Skeletal muscle satellite cell (primary cell): Measurements from ENCODE around the gene PIGU.
"Not testable (repeated sequence)": the region's sequence is repeated elsewhere in the genome, so short reads cannot be mapped to it uniquely, and the experiment has no call there.

Source experiments
- H3K27me3 ChIP-seq: 2 replicates; pipeline ENCODE4 v1.7.0; 2013; ENCODE audit warnings: low read length; ENCODE audit not compliant: control insufficient read depth, insufficient read depth
- H3K36me3 ChIP-seq: 2 replicates; pipeline ENCODE4 v1.7.0; 2013; ENCODE audit warnings: mild to moderate bottlenecking, control low read depth, low read length; ENCODE audit not compliant: insufficient read depth
- H3K4me1 ChIP-seq: 2 replicates; pipeline ENCODE4 v1.7.0; 2013; ENCODE audit warnings: low read length; ENCODE audit not compliant: control insufficient read depth, insufficient read depth
- H3K4me2 ChIP-seq: 2 replicates; pipeline ENCODE4 v1.7.0; 2013; ENCODE audit warnings: mild to moderate bottlenecking, low read length
- H3K4me3 ChIP-seq: 2 replicates; pipeline ENCODE4 v1.7.0; 2013; ENCODE audit warnings: low read length
- H3K9ac ChIP-seq: 2 replicates; pipeline ENCODE4 v1.7.0; 2013; ENCODE audit warnings: mild to moderate bottlenecking, low read depth, low read length, moderate library complexity
- H3K9me3 ChIP-seq: replicated peaks from 2 replicates; pipeline ENCODE4 v1.7.0; 2013; ENCODE audit warnings: mild to moderate bottlenecking, control low read depth, low read length

The PIGU gene

DNA sequence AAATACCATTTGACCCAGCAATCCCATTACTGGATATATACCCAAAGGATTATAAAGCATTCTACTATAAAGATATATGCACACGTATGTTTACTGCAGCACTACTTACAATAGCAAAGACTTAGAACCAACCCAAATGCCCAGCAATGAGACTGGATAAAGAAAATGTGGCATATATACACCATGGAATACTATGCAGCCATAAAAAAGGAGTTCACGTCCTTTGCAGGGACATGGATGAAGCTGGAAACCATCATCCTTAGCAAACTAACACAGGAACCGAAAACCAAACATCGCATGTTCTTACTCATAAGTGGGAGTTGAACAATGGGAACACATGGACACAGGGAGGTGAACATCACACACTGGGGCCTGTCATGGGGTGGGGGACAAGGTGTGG, 64.9 kb downstream of the PIGU start:
- not testable (repeated sequence) for H3K4me1 ChIP-seq, H3K27me3 ChIP-seq, H3K4me3 ChIP-seq, H3K4me2 ChIP-seq, H3K9ac ChIP-seq, H3K9me3 ChIP-seq, H3K36me3 ChIP-seq

DNA sequence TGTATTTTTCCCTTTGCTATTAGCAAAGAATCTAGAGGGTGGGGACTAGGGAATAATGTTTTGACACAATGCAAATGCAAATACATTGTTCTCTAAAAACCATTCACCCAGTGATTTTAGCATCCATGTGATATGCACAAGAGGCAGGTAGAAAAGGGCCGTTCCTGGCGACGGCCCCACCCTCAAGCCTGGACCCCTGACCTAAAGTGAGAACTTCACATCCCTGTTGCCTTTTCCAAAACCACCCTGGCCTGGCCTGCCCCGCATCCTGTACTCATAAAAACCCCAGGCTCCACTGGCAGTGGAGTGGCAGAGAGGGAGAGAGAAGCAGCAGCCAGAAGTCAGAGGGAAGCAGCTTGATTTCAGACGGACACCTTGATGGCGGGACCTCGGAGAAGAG, 69.8 kb downstream of the PIGU start:
- no peak overlapping the region for H3K4me3 ChIP-seq
- no peaks in the 10 kb centered on the region for H3K36me3 ChIP-seq
- no peaks in the 10 kb centered on the region for H3K4me1 ChIP-seq
- H3K9me3 ChIP-seq = no peaks in the 10 kb centered on the region
- H3K4me2 ChIP-seq = no peak overlapping the region
- no peaks in the 10 kb centered on the region for H3K27me3 ChIP-seq
- H3K9ac ChIP-seq = no peak overlapping the region

DNA sequence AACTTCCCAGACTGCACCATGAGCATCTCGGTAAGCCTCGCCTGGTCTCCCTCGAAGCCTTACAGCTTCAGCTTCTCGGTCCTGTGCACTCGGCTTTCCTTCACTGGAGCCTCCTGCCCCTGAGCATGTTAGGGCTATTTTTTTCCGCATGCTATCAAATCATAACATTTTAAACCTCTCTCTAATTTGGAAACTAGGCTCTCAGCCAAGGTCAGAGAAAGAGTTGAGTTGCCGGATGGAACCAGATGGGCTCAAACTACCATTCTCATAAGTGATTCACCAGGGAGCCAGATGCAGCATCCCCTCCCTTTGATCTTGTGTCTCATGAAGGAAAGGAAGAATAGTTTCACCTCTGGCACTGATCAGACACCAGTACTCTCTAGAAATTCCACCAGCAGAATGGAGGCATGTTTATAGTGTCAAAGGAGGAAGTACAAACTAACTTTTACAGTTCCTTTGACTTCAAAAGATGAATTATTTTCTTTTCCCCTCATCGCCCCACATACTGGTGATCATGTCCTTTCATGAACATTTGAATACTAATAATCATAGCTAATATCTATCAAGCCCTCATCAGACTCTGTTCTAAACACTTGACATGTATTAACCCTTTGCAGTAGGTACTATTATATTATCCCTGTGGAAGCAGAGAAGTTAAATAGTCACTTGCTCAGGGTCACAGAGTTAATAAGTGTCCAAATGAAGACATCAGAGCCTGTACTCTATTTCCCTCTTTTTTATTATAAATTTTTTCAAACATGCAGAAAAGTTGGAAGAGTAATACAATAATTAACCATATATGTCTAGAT, 71.7 kb downstream of the PIGU start:
- Histone ChIP-seq H3K4me1 (no peaks in the 10 kb centered on the region), H3K4me2 (no peak overlapping the region), H3K36me3 (no peaks in the 10 kb centered on the region), H3K9me3 (no peaks in the 10 kb centered on the region), H3K4me3 (no peak overlapping the region), H3K27me3 (no peaks in the 10 kb centered on the region), H3K9ac (no peak overlapping the region)

DNA sequence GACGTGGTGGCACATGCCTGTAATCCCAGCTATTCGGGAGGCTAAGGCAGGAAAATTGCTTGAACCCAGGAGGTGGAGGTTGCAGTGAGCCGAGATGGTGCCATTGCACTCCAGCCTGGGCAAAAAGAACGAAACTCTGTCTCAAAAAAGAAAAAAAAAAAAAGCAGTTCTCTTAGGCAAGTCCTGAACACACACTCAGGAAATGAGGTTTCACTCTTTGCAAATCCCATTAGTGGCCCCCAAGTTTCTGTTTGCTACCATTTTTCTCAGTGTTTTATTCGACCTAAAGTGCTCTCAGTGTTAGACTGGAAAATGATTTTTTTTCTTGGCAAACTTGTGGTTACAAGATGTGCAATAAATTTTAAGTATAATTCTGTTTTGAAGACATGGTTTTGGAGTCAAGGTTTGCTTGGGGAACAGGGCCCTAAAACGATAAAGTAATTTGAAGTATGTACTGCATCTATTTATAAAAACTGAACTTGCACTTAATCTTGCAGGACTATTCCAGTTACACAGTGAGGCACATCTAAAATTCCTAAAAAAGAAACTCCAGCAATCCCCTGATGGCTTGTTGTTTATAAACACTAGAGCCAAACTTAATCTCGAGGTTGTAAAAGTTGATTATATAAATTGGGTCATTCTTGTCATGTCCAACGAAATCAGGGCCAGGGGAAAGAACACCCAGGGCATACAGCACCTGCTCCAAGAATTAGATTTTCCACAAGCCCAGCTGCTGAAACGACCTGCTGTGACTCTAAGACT, 75.8 kb downstream of the PIGU start:
- Histone ChIP-seq H3K9ac (no peak overlapping the region), H3K4me2 (no peak overlapping the region), H3K27me3 (no peaks in the 10 kb centered on the region), H3K36me3 (no peaks in the 10 kb centered on the region), H3K4me1 (no peaks in the 10 kb centered on the region), H3K4me3 (no peak overlapping the region), H3K9me3 (no peaks in the 10 kb centered on the region)

- Histone ChIP-seq H3K36me3 (no peaks in the 10 kb centered on the region), H3K9me3 (no peaks in the 10 kb centered on the region), H3K4me1 (no peaks in the 10 kb centered on the region)
Measured at GRCh38 chr20:34595377-34596184, 81.3 kb downstream of the PIGU start.

GRCh38 chr20:34586488-34587163, 90.3 kb downstream of the PIGU start:
- Histone ChIP-seq H3K27me3 (no peaks in the 10 kb centered on the region), H3K4me2 (no peak overlapping the region), H3K36me3 (peaks cover 6% of the 10 kb centered on the region), H3K9ac (no peak overlapping the region), H3K9me3 (no peaks in the 10 kb centered on the region), H3K4me1 (peaks cover 21% of the 10 kb centered on the region), H3K4me3 (no peak overlapping the region)

More at GRCh38 chr20:34595377-34596184, 81.3 kb downstream of the PIGU start:
- Histone ChIP-seq H3K4me3 (no peak overlapping the region), H3K27me3 (no peaks in the 10 kb centered on the region), H3K4me2 (no peak overlapping the region), H3K9ac (no peak overlapping the region)

DNA sequence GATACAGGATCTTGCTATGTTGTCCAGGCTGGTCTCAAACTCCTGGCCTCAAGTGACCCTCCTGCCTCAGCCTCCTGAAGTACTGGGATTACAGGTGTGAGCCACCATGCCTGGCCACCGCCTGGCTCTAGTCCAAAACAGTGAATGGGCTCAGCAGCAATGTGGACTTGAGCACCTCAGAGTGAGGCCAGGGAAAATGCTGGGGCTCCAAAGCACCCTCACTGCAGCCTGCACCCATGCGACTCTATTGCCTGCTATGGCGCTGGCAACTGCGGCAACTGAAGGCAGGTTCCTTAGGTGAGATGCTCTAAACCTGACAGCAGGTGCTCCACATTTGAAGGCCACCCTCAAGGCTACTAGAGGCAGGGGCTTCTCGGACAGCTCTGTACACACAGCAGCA, 91.9 kb downstream of the PIGU start:
- Histone ChIP-seq H3K4me2 (no peak overlapping the region), H3K4me3 (no peak overlapping the region), H3K9me3 (no peaks in the 10 kb centered on the region), H3K4me1 (peaks cover 29% of the 10 kb centered on the region), H3K36me3 (peaks cover 6% of the 10 kb centered on the region), H3K27me3 (no peaks in the 10 kb centered on the region), H3K9ac (no peak overlapping the region)

- no peak overlapping the region for H3K4me3 ChIP-seq
- no peaks in the 10 kb centered on the region for H3K9me3 ChIP-seq
- peaks cover 41% of the 10 kb centered on the region for H3K4me1 ChIP-seq
- no peak overlapping the region for H3K9ac ChIP-seq
- H3K4me2 ChIP-seq = no peak overlapping the region
- H3K27me3 ChIP-seq = no peaks in the 10 kb centered on the region
- peaks cover 6% of the 10 kb centered on the region for H3K36me3 ChIP-seq
Measured at GRCh38 chr20:34583544-34583943, 93.3 kb downstream of the PIGU start.

GRCh38 chr20:34582911-34583310, 94.0 kb downstream of the PIGU start:
- H3K9ac ChIP-seq = no peak overlapping the region
- H3K36me3 ChIP-seq = peaks cover 6% of the 10 kb centered on the region
- no peaks in the 10 kb centered on the region for H3K27me3 ChIP-seq
- no peaks in the 10 kb centered on the region for H3K9me3 ChIP-seq
- H3K4me3 ChIP-seq = no peak overlapping the region
- H3K4me1 ChIP-seq = peaks cover 41% of the 10 kb centered on the region
- H3K4me2 ChIP-seq = no peak overlapping the region

DNA sequence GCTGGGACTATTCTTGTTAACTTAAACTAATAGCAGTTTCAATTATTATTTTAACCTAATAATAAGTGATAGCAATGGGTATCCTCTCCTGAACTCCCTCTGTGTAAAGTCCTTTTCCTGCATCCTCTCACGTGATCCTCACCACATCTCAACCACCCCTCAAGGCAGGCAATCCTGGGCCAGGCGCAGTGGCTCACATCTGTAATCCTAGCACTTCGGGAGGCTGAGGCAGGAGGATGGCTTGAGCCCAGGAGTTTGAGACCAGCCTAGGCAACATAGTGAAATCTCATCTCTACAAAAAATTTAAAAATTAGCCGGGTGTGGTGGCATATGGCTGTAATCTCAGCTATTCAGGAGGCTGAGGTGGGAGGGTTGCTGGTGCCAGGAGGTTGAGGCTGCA, 94.7 kb downstream of the PIGU start:
- peaks cover 41% of the 10 kb centered on the region for H3K4me1 ChIP-seq
- H3K4me2 ChIP-seq = no peak overlapping the region
- H3K9ac ChIP-seq = no peak overlapping the region
- no peak overlapping the region for H3K4me3 ChIP-seq
- H3K9me3 ChIP-seq = no peaks in the 10 kb centered on the region
- H3K36me3 ChIP-seq = peaks cover 6% of the 10 kb centered on the region
- H3K27me3 ChIP-seq = no peaks in the 10 kb centered on the region
